ENCODE data around the gene WFDC10B.
"Not testable (repeated sequence)": the region's sequence is repeated elsewhere in the genome, so short reads cannot be mapped to it uniquely, and the experiment has no call there.

The WFDC10B gene

GRCh38 chr20:45716141-45716688 lies 11.4 kb upstream of the WFDC10B start:
- H3K27ac ChIP-seq (ENCODE audit: low read depth, low read length); H3K9ac ChIP-seq (ENCODE audit: low read depth in 1 of 2, low read length in 2 of 2); H3K9me3 ChIP-seq (ENCODE audit: control insufficient read depth in 1 of 2, low read length in 2 of 2); H3K27me3 ChIP-seq (ENCODE audit: control insufficient read depth in 1 of 2, insufficient read depth in 2 of 2, low read length in 2 of 2); H3K4me3 ChIP-seq (ENCODE audit: low read depth in 1 of 2, low read length in 2 of 2); H3K36me3 ChIP-seq (ENCODE audit: control insufficient read depth in 1 of 2, insufficient read depth in 2 of 2, low read length in 2 of 2); H3K4me1 ChIP-seq (ENCODE audit: control insufficient read depth in 1 of 2, insufficient read depth in 2 of 2, low read length in 2 of 2): not testable (repeated sequence)

- peaks cover 4 to 9% of the 10 kb centered on the region in 2 donors for H3K4me1 ChIP-seq (ENCODE audit: control insufficient read depth in 1 of 2, insufficient read depth in 2 of 2, low read length in 2 of 2)
- H3K9me3 ChIP-seq (ENCODE audit: control insufficient read depth in 1 of 2, low read length in 2 of 2): no peaks in the 10 kb centered on the region
- H3K9ac ChIP-seq (ENCODE audit: low read depth in 1 of 2, low read length in 2 of 2): no peak within 1 kb of the TSS
- H3K27me3 ChIP-seq (ENCODE audit: control insufficient read depth in 1 of 2, insufficient read depth in 2 of 2, low read length in 2 of 2): no peaks in the 10 kb centered on the region
- H3K27ac ChIP-seq (ENCODE audit: low read depth, low read length): no peak within 1 kb of the TSS
- no peaks in the 10 kb centered on the region for H3K36me3 ChIP-seq (ENCODE audit: control insufficient read depth in 1 of 2, insufficient read depth in 2 of 2, low read length in 2 of 2)
- no peak within 1 kb of the TSS for H3K4me3 ChIP-seq (ENCODE audit: low read depth in 1 of 2, low read length in 2 of 2)
Measured at GRCh38 chr20:45701873-45702272, 2.9 kb downstream of the WFDC10B start, which contains the start of gene WFDC13. Gene WFDC13, plus strand, starts transcription at chr20:45702038. Its CDS starts 86 bp downstream, at chr20:45702124.

- no peak overlapping the region for H3K4me3 ChIP-seq (ENCODE audit: low read depth in 1 of 2, low read length in 2 of 2)
- H3K27ac ChIP-seq (ENCODE audit: low read depth, low read length): no peak overlapping the region
- H3K9ac ChIP-seq (ENCODE audit: low read depth in 1 of 2, low read length in 2 of 2): no peak overlapping the region
- H3K27me3 ChIP-seq (ENCODE audit: control insufficient read depth in 1 of 2, insufficient read depth in 2 of 2, low read length in 2 of 2): no peaks in the 10 kb centered on the region
- no peaks in the 10 kb centered on the region for H3K9me3 ChIP-seq (ENCODE audit: control insufficient read depth in 1 of 2, low read length in 2 of 2)
- H3K4me1 ChIP-seq (ENCODE audit: control insufficient read depth in 1 of 2, insufficient read depth in 2 of 2, low read length in 2 of 2): peaks cover 4 to 9% of the 10 kb centered on the region in 2 donors
- no peaks in the 10 kb centered on the region for H3K36me3 ChIP-seq (ENCODE audit: control insufficient read depth in 1 of 2, insufficient read depth in 2 of 2, low read length in 2 of 2)
Measured at GRCh38 chr20:45701104-45701503, 3.7 kb downstream of the WFDC10B start.

GRCh38 chr20:45695496-45695895 lies 9.3 kb downstream of the WFDC10B start:
- Histone ChIP-seq H3K4me3 (ENCODE audit: low read depth in 1 of 2, low read length in 2 of 2) (no peak overlapping the region), H3K27me3 (ENCODE audit: control insufficient read depth in 1 of 2, insufficient read depth in 2 of 2, low read length in 2 of 2) (no peaks in the 10 kb centered on the region), H3K9me3 (ENCODE audit: control insufficient read depth in 1 of 2, low read length in 2 of 2) (no peaks in the 10 kb centered on the region), H3K27ac (ENCODE audit: low read depth, low read length) (no peak overlapping the region), H3K4me1 (ENCODE audit: control insufficient read depth in 1 of 2, insufficient read depth in 2 of 2, low read length in 2 of 2) (no peaks in the 10 kb centered on the region), H3K36me3 (ENCODE audit: control insufficient read depth in 1 of 2, insufficient read depth in 2 of 2, low read length in 2 of 2) (no peaks in the 10 kb centered on the region), H3K9ac (ENCODE audit: low read depth in 1 of 2, low read length in 2 of 2) (no peak overlapping the region)

GRCh38 chr20:45693346-45693745 lies 11.5 kb downstream of the WFDC10B start:
- H3K4me1 ChIP-seq (ENCODE audit: control insufficient read depth in 1 of 2, insufficient read depth in 2 of 2, low read length in 2 of 2); H3K9me3 ChIP-seq (ENCODE audit: control insufficient read depth in 1 of 2, low read length in 2 of 2); H3K36me3 ChIP-seq (ENCODE audit: control insufficient read depth in 1 of 2, insufficient read depth in 2 of 2, low read length in 2 of 2); H3K27me3 ChIP-seq (ENCODE audit: control insufficient read depth in 1 of 2, insufficient read depth in 2 of 2, low read length in 2 of 2); H3K27ac ChIP-seq (ENCODE audit: low read depth, low read length); H3K9ac ChIP-seq (ENCODE audit: low read depth in 1 of 2, low read length in 2 of 2); H3K4me3 ChIP-seq (ENCODE audit: low read depth in 1 of 2, low read length in 2 of 2): not testable (repeated sequence)

- H3K27me3 ChIP-seq (ENCODE audit: control insufficient read depth in 1 of 2, insufficient read depth in 2 of 2, low read length in 2 of 2): peaks cover 0 to 3% of the 10 kb centered on the region in 2 donors
- no peak overlapping the region for H3K9ac ChIP-seq (ENCODE audit: low read depth in 1 of 2, low read length in 2 of 2)
- H3K27ac ChIP-seq (ENCODE audit: low read depth, low read length): no peak overlapping the region
- no peaks in the 10 kb centered on the region for H3K4me1 ChIP-seq (ENCODE audit: control insufficient read depth in 1 of 2, insufficient read depth in 2 of 2, low read length in 2 of 2)
- no peak overlapping the region for H3K4me3 ChIP-seq (ENCODE audit: low read depth in 1 of 2, low read length in 2 of 2)
- H3K36me3 ChIP-seq (ENCODE audit: control insufficient read depth in 1 of 2, insufficient read depth in 2 of 2, low read length in 2 of 2): no peaks in the 10 kb centered on the region
- H3K9me3 ChIP-seq (ENCODE audit: control insufficient read depth in 1 of 2, low read length in 2 of 2): no peaks in the 10 kb centered on the region
Measured at GRCh38 chr20:45685896-45686295, 18.9 kb downstream of the WFDC10B start.

GRCh38 chr20:45679650-45680049 lies 25.2 kb downstream of the WFDC10B start:
- H3K27me3 ChIP-seq (ENCODE audit: control insufficient read depth in 1 of 2, insufficient read depth in 2 of 2, low read length in 2 of 2): no peaks in the 10 kb centered on the region
- no peaks in the 10 kb centered on the region for H3K4me1 ChIP-seq (ENCODE audit: control insufficient read depth in 1 of 2, insufficient read depth in 2 of 2, low read length in 2 of 2)
- no peak overlapping the region for H3K4me3 ChIP-seq (ENCODE audit: low read depth in 1 of 2, low read length in 2 of 2)
- no peak overlapping the region for H3K27ac ChIP-seq (ENCODE audit: low read depth, low read length)
- peaks cover 8 to 11% of the 10 kb centered on the region in 2 donors for H3K9me3 ChIP-seq (ENCODE audit: control insufficient read depth in 1 of 2, low read length in 2 of 2)
- no peak overlapping the region for H3K9ac ChIP-seq (ENCODE audit: low read depth in 1 of 2, low read length in 2 of 2)
- H3K36me3 ChIP-seq (ENCODE audit: control insufficient read depth in 1 of 2, insufficient read depth in 2 of 2, low read length in 2 of 2): no peaks in the 10 kb centered on the region

GRCh38 chr20:45672765-45673164 lies 32.1 kb downstream of the WFDC10B start:
- Histone ChIP-seq H3K4me3 (ENCODE audit: low read depth in 1 of 2, low read length in 2 of 2) (no peak overlapping the region), H3K4me1 (ENCODE audit: control insufficient read depth in 1 of 2, insufficient read depth in 2 of 2, low read length in 2 of 2) (no peaks in the 10 kb centered on the region), H3K27me3 (ENCODE audit: control insufficient read depth in 1 of 2, insufficient read depth in 2 of 2, low read length in 2 of 2) (no peaks in the 10 kb centered on the region), H3K9me3 (ENCODE audit: control insufficient read depth in 1 of 2, low read length in 2 of 2) (no peaks in the 10 kb centered on the region), H3K36me3 (ENCODE audit: control insufficient read depth in 1 of 2, insufficient read depth in 2 of 2, low read length in 2 of 2) (no peaks in the 10 kb centered on the region), H3K27ac (ENCODE audit: low read depth, low read length) (no peak overlapping the region), H3K9ac (ENCODE audit: low read depth in 1 of 2, low read length in 2 of 2) (no peak overlapping the region)

- Histone ChIP-seq H3K9ac (ENCODE audit: low read depth in 1 of 2, low read length in 2 of 2) (no peak within 1 kb of the TSS), H3K27ac (ENCODE audit: low read depth, low read length) (no peak within 1 kb of the TSS), H3K4me3 (ENCODE audit: low read depth in 1 of 2, low read length in 2 of 2) (no peak within 1 kb of the TSS), H3K9me3 (ENCODE audit: control insufficient read depth in 1 of 2, low read length in 2 of 2) (no peaks in the 10 kb centered on the region), H3K27me3 (ENCODE audit: control insufficient read depth in 1 of 2, insufficient read depth in 2 of 2, low read length in 2 of 2) (no peaks in the 10 kb centered on the region), H3K4me1 (ENCODE audit: control insufficient read depth in 1 of 2, insufficient read depth in 2 of 2, low read length in 2 of 2) (no peaks in the 10 kb centered on the region), H3K36me3 (ENCODE audit: control insufficient read depth in 1 of 2, insufficient read depth in 2 of 2, low read length in 2 of 2) (no peaks in the 10 kb centered on the region)
Measured at GRCh38 chr20:45670139-45670538, 34.7 kb downstream of the WFDC10B start, which contains the start of gene WFDC11. Gene WFDC11, minus strand, starts transcription at chr20:45670239. Its CDS starts 19,639 bp downstream, at chr20:45650600.

- not testable (repeated sequence) for H3K27ac ChIP-seq (ENCODE audit: low read depth, low read length); H3K4me1 ChIP-seq (ENCODE audit: control insufficient read depth in 1 of 2, insufficient read depth in 2 of 2, low read length in 2 of 2); H3K9ac ChIP-seq (ENCODE audit: low read depth in 1 of 2, low read length in 2 of 2); H3K4me3 ChIP-seq (ENCODE audit: low read depth in 1 of 2, low read length in 2 of 2); H3K9me3 ChIP-seq (ENCODE audit: control insufficient read depth in 1 of 2, low read length in 2 of 2); H3K27me3 ChIP-seq (ENCODE audit: control insufficient read depth in 1 of 2, insufficient read depth in 2 of 2, low read length in 2 of 2); H3K36me3 ChIP-seq (ENCODE audit: control insufficient read depth in 1 of 2, insufficient read depth in 2 of 2, low read length in 2 of 2)
Measured at GRCh38 chr20:45657038-45657437, 47.8 kb downstream of the WFDC10B start.

GRCh38 chr20:45651726-45652125 lies 53.1 kb downstream of the WFDC10B start:
- H3K27ac ChIP-seq (ENCODE audit: low read depth, low read length); H3K9ac ChIP-seq (ENCODE audit: low read depth in 1 of 2, low read length in 2 of 2); H3K4me3 ChIP-seq (ENCODE audit: low read depth in 1 of 2, low read length in 2 of 2); H3K27me3 ChIP-seq (ENCODE audit: control insufficient read depth in 1 of 2, insufficient read depth in 2 of 2, low read length in 2 of 2); H3K4me1 ChIP-seq (ENCODE audit: control insufficient read depth in 1 of 2, insufficient read depth in 2 of 2, low read length in 2 of 2); H3K36me3 ChIP-seq (ENCODE audit: control insufficient read depth in 1 of 2, insufficient read depth in 2 of 2, low read length in 2 of 2); H3K9me3 ChIP-seq (ENCODE audit: control insufficient read depth in 1 of 2, low read length in 2 of 2): not testable (repeated sequence)

All from duodenal mucosa (tissue), 2 donors.